C4-2B (cell line): Measurements from ENCODE around the gene CACNA2D3.

Source experiments
- H3K27ac ChIP-seq: fragments of 450-650 bp; 2 replicates; pipeline ENCODE4 v1.5.1; 2017
- CTCF ChIP-seq: fragments of 450-650 bp; conservative IDR thresholded peaks from 2 replicates; pipeline ENCODE4 v1.5.1; 2017; ENCODE audit warnings: mild to moderate bottlenecking
- ZFX ChIP-seq: fragments of 450-650 bp; IDR thresholded peaks from 2 replicates; pipeline ENCODE4 v1.6.1; 2017

CACNA2D3 gene

GRCh38 chr3:54188176-54188791, 65.9 kb downstream of the CACNA2D3 start:
- no peak for TF ChIP-seq ZFX
- TF ChIP-seq CTCF: no peak
- H3K27ac ChIP-seq: no peak overlapping the region

GRCh38 chr3:54191220-54191619, 68.9 kb downstream of the CACNA2D3 start:
- no peak overlapping the region for H3K27ac ChIP-seq
- no peak for TF ChIP-seq CTCF

- H3K27ac ChIP-seq: no peak overlapping the region
- TF ChIP-seq CTCF: no peak
- no peak for TF ChIP-seq ZFX
Observed at GRCh38 chr3:54192026-54192425, 69.7 kb downstream of the CACNA2D3 start.

- TF ChIP-seq ZFX (no peak), CTCF (no peak)
- no peak overlapping the region for H3K27ac ChIP-seq
Observed at GRCh38 chr3:54193093-54193492, 70.7 kb downstream of the CACNA2D3 start.

GRCh38 chr3:54196360-54196991, 74.1 kb downstream of the CACNA2D3 start:
- H3K27ac ChIP-seq: no peak overlapping the region
- TF ChIP-seq CTCF (no peak), ZFX (no peak)

- H3K27ac ChIP-seq: no peak overlapping the region
- TF ChIP-seq CTCF (no peak), ZFX (no peak)
Observed at GRCh38 chr3:54197509-54197908, 75.2 kb downstream of the CACNA2D3 start.

GRCh38 chr3:54198556-54198955, 76.2 kb downstream of the CACNA2D3 start:
- TF ChIP-seq ZFX (no peak), CTCF (no peak)
- no peak overlapping the region for H3K27ac ChIP-seq
